HG03025 (cell line): ENCODE data around the gene CREG2.

ENCODE experiments used
- ATAC-seq: cut with Tn5 transposase; IDR thresholded peaks from one replicate; pipeline ENCODE4 v1.9.1; 2021; ENCODE audit warnings: mild to moderate bottlenecking, moderate library complexity; ENCODE audit not compliant: unreplicated experiment, low FRiP score

Gene CREG2, protein sequence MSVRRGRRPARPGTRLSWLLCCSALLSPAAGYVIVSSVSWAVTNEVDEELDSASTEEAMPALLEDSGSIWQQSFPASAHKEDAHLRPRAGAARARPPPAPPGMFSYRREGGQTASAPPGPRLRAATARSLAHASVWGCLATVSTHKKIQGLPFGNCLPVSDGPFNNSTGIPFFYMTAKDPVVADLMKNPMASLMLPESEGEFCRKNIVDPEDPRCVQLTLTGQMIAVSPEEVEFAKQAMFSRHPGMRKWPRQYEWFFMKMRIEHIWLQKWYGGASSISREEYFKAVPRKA

DNA sequence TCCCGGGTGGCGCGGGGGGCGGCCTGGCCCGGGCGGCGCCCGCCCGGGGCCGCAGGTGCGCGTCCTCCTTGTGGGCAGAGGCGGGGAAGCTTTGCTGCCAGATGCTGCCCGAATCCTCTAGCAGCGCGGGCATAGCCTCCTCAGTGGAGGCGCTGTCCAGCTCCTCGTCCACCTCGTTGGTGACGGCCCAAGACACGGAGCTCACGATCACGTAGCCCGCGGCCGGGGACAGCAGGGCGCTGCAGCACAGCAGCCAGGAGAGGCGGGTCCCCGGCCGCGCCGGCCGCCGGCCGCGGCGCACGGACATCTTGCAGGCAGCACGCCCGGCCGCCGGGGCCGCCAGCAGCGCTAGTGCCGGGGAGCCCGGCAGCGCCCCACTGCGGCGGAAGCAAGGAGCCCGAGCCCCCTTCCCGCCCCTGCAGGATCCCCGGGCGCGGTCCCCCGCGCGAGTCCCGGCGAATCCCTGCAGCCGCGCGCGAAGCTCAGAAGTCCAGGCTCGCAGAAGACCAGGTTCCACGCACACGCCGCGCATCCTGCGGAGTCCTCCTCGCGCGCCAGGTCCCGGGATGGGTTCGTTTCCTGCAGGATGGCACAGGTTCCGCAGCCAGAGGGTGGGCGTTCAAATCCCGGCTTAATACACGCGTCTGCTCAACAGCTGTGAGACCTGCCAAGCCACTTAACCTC, at the start of gene CREG2:
Gene CREG2 (minus strand): TSS at position 353 of the 684 bp plus-strand sequence. CDS start 46 bp downstream, at position 307.
- no peak for ATAC-seq

DNA sequence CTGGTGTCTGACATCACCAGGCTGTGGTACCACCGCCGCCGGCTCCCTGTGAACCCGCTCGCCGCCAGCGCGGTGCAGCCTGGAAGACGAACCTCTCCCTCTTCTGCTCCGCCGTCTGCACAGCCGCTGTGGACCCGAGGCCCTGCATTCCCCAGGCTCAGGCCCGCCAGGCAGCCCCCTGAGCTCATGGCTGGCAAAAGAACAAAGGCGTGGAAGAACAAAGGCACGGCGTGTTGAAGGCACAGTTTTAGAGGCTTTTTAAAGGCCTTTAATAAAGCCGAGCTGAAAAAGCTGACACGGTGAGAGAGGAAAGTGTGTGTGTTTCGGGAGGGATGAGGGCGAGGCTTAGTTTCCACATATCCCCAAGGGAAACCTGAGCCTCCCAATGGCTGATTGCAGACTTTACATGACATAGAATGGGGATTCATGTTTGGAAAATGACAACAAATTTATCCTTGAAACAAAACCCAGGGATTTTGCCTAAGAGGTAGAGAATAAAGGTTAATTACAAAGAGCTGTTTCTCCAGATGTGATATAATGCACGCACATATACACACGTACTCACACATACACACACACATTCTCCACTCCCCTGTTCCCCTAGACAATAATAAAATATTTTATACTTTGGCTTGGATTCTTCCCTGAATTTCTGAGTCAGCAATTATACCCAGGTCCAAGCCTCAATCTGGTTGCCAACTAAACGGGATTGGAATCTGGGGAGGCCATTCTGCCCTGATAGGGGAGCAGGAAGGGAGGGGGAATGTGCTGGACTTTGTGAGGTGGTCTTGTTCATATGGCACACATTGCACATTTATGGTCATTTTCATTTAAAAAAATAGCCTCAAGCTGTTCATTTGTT, 47.9 kb upstream of the CREG2 start:
- ATAC-seq: no peak

DNA sequence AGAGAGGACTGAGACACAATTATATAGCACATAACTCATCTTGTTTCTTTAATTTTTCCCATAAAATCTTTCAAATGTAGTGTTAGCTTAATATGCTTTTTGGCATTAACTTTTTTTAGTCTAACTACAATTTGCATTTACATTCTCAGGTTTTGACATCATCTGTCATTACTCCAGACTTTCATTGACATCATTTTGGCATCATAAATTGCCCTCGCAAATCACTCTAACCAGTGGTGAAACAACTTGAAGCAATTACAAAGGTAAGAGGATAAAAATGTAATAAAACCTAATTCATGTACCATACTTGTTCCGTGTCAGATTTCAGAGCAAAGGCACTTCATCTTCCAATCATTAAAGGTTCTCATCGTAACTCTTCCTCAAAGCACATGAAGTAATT, 46.2 kb upstream of the CREG2 start:
- ATAC-seq: no peak

DNA sequence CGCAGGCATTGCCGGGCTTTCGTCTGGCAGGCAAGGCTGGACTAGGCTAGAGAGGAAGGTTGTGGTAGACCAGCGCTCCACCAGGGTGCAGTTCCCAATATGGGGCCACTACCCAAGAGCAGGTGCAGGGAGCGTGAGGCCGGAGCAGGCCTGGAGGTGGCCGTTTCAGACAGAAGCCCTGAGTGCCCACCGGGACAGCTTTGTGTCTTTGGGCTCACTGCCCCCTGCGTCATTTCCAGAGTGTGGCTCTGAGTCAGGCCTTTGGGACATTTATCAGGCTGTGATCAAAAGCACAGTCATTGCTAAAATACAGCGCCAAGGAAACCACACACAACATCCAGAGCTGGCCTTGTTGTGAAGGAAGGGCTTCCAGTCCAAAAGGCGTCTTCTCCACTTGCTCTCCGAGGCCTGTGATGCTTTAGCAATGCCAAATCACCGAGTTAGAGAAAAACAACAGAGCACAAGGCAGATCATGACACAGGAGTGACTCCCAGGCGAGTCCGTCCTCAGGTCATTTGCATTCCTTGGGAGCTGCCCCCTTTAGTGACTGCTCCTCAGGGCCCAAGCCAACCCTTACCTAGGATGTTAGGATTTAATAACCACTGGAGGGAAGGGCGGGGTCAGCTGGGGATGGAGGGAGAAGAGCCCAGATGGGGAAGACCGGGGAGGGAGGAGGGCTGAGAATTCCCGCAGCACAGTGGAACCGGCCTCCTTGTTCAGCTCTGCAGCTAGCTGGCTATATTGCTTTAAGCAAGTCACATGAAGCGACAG, 45.3 kb upstream of the CREG2 start:
- ATAC-seq: no peak

DNA sequence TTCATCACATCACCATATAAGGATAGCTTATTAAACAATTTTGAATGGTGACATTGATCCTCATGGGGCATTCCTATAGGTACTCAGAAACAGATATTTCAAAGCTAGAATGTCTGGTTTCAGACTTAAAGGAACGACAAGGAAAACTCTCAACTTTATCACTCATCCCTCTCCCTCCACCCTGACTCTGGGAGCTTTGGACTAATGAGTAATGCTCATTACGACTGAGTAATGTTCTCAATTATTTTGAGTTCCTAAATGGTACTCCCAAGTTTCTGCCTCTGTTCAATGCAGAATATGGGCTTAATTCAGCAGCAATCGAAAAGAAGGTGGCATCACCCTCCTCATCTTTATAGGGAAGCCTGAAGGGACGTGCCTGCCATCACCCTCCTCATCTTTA, 44.2 kb upstream of the CREG2 start:
- ATAC-seq: no peak

DNA sequence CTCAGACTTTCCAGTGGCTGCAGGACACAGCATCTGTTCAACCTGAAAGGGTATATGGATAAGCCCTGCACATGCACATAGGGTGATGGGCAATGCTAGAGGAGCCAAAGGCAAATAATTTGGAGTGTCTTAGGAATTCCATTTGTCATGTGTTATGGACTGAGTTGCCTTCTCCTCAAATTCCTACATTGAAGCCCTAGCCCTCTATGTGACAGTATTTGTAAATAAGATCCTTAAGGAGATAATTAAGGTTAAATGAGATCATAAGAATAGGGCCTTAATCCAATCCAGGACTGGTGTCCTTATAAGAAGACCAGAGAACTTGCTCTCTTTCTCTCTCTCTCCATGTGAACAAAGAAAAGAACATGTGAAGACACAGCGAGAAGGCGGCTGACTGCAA, 42.9 kb upstream of the CREG2 start:
- ATAC-seq: no peak

DNA sequence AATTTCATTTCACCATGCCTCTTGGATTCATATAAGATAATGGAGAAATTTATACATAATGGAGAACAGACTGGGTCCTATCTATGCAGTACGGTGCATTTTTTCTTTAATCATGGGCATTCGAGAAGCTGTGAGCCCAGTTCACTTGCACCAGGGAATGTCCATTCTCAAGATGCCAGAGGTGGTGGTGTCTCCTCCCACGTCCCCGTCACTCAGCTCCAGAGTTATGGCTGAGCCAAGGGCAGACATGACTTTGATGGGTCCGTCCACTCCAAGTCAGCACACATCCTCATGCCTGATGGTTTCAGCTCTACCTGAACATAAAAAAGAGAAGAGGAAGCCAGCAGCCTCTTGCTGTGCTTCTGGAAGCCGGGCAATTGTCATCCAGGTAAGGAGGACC, 42.1 kb upstream of the CREG2 start:
- no peak for ATAC-seq

DNA sequence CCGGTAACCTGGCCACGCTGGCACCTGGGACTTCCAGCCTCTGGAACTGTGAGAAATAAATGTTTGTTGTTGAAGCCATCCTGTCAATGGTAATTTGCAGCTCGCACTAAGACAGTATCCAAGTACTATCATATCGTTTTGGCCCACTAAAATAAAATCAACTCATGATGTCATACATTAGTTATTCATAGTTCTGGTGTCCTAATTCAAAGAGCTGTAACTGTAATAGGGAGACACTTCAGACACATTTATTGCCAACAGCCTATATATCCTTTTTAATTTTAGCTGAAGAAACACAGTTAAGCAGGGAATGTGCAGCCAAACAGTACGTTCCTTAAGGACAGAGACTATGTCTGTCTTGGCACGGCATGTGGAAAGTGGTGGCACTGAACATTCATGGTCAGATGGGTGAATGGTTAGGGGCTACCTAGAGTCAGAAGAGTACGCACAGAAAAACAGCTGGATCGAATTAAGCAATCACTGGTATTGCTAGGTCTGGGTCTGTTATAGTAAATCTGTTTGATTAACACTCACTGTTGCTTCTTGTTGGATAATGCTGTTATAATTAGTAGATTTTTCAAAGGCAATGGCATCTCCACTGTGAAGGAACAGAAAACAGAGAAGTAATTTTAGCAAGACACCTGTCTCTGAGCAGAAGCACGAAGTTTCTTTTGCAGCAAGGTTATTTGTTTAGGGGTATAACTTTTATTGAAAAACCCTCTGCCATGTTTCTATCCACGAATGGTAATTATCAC, 41.3 kb upstream of the CREG2 start:
- ATAC-seq: no peak

DNA sequence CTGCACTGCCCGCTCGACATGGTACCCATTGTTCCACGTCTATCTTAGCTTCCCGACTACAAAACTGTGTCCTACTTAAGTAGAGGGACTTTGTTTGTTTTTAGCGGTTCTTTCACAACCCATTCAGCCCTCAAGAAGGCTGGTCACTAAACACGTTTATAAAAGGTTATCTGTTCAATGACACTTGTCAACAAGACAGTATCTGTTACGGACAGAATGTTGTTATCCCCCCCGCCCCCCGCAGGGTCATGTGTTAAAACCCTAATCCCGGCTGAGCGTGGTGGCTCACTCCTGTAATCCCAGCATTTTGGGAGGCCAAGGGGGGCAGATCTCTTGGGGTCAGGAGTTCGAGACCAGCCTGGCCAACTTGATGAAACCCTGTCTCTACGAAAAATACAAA, 40.4 kb upstream of the CREG2 start:
- no peak for ATAC-seq

DNA sequence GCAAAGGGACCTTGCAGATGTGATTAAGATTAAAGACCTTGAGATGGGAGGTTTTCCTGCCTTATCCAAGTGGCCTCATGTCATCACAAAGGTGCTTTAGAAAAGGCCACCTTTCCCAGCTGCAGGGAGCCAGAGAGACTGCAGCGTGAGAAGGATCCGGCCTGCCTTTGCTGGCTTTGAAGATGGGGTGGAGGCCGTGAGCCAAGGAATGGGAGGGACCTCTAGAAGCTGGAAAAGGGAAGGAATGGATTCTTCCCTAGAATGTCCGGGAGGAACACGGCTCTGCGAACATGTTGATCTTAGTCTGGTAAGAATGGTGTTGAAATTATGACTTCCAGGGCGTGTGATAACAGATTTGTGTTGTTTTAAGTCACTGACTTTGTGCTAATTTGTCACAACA, 39.9 kb upstream of the CREG2 start:
- no peak for ATAC-seq

DNA sequence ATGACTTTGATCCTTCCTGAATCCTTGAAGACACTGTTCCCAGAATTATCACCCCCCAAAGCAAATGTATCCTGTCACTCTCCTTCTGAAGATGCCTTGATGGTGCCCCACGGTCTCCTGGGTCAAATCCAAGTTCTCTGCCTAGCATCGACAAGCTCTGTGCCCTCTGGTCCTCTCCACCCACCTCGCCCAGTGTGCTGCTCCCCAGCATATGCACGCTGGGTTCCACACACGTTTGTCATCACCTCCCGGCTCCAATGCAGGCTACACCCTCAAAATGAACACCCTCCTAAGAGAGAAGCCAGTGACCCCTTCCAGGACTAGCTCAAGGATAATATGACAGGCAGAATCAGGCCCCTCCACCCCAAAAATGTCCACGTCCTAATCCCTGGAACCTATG, 39.5 kb upstream of the CREG2 start:
- no peak for ATAC-seq

DNA sequence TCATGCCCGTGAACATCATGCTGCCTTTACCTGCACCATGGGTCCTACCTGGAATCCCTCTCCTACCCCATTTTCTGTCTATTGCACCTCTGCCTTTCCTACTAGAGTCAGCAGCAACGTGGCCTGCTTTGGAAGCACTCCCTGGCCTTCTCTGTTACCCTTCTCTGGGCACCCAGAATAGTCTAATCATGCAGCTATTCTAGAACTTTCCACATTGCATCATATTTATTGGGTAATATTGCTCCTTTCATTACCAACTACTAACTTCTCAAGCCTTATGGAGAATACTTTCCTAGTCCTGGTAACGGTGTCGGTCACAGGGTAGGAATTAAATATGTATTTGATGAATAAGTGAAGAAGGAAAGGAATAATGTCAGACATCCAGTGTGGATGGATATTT, 33.3 kb upstream of the CREG2 start:
- ATAC-seq: no peak

DNA sequence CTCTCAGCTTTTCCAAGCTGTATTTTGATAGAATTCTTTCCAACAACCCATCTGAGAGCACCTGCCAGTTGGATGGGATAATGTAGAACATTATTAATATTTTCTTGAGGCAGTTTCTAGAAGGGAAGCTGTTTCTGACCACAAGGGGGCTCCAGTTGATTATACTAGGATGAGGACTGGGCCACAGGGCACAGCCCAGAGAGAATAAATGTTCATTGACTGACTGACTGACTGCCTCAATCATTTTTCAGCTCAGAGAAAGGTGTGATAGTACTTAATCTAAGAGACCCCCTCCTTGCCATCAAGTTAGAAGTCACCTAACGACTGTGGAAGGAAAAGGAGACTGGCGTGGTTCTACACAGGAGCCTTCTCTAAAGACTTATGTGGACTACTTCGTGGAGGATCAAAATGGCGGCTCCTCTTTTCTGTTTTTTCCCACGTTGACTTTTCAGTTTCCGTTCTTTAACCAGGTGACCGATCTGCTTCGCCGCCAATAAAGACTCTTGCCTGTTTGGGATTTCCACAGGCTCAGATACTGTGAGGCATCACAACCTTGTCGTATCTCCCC, 31.9 kb upstream of the CREG2 start:
- ATAC-seq: no peak

DNA sequence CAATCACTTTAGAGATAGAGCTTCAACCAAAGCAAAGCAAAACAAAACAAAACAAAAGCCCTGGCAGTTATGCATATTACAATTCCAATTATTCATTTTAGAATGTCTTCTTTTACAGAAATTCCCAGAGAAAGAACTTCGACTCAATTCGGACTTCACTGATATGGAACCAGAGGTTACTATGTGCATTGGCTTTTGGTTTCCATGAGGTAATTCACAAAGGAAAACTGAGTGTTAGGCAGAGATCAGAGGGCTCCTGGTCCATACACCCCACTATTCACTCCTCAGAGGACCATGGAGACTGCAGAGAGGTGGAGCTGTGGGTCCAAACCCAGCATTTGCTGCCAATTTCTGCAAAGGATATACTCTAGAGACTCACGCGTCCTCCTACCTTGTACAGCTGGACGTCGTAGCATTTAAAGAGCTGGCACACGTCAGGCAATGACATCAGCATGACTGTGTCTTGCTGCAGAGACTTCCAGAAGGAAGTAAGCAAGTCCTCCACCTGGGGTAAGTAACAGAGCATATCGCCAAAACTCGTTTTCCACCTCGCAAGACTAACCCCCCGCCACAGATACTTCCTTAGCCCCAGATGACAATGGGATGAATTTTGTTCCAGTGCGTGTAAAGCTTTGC, 31.3 kb upstream of the CREG2 start:
- no peak for ATAC-seq

DNA sequence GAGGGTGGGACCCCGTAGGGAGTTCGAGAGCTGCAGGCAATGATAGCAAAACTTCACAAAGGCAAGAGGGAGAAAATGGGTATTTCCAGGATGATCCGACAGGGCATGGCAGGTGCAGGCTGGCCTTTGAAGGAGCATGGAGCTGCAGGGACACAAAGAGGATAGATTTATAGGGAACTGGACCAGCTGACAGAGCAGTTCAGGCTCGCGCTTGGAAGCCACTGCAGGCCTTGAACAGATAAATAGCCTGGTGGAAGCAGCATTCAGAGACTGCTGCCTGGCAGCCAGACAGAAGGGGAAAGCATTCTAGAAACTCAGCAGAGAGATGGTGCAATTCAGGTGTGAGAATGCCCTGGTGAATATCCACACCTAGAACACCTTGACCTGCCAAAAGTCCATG, 29.3 kb upstream of the CREG2 start:
- ATAC-seq: no peak

DNA sequence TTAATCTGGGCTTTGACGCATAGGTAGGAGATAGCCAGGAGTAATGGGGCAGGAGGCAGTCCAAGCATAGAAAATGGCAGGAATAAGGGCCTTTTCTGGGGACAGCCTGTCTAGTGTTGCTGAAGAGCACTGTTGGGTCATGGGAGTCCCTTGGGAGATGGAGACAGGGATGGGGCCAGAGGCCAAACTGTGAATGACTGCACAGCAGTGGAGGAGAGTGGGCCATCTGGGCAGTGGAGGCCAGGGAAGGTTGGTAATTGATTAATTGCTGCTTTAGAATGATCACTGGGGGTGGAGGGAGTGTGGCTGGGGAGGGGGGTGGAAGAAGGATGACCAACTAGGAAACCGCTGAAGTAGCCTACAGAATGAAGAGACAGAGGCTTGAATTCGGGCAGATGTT, 28.6 kb upstream of the CREG2 start:
- no peak for ATAC-seq

DNA sequence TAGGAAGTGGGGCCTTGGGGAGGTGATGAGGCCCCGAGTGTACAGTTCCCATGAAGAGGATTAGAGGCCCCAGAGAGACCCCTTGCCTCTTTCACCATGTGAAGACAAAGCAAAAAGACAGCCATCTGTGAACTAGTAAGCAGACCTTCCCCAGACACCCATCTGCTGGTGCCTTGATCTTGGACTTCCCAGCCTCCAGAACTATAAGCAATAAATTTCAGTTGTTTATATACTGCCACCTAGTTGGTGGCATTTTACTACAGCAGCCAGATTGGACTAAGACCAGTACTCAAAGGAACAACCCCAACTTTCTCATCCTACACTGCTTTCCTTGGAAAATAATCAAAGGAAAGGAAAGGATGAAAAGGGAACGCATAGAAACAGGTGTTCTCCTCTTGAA, 27.9 kb upstream of the CREG2 start:
- ATAC-seq: no peak

DNA sequence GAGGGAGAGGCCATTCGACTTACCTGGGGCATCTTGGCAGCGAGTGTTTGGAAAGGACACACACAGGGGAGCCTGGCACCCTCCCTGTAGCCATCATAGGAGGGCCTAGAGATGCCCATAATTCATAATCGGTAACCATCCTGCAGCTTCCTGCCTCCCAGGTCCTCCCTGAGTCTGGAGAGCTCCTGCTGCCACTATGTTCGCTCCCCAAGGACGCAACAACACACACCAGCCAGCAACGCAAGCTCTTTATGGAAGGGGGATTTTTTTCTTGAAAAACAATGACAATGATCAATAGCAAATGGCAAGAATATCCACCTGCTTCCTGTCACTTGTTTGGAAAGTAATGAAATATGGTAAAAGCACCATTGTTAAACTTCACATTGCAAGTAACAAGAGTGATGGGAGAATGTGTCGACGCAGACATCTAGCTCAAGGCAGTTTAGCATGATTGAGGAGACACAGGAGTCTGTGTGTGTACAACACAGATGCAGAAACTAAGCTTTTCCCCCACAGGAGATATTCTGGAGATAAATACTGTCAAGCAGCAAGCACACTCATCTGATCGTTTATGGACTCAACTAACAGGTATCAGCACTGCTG, 24.9 kb upstream of the CREG2 start:
- ATAC-seq: no peak

DNA sequence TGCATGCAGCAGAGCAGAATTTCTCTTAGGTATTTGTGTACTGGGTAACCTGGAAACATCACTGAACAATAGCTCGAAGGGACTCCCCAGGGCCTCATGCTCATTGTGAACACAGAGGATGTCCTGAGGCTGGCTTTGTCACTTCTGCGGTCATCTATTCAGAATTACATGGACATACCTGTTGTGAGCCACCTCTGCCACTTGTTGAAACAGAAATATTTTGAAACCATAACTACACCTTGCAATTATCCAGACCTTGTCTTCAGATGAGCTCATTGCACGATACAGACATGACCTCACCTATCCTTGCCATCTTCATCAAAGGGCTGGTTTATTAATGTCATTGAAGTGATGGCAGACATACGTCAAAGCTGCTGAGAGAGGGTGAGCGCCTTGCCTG, 23.4 kb upstream of the CREG2 start:
- no peak for ATAC-seq
